PFSK-1 (cell line): ENCODE data around the gene MEGF6.

ENCODE experiments used
- FOXP2 ChIP-seq: optimal IDR thresholded peaks from 2 replicates; pipeline ENCODE3; 2011; ENCODE audit warnings: borderline replicate concordance, control low read depth, inconsistent platforms; ENCODE audit not compliant: insufficient read depth; ENCODE audit errors: extremely low read length, extremely low read depth
- POLR2AphosphoS5 ChIP-seq: IDR thresholded peaks from 2 replicates; pipeline ENCODE4 v1.6.1; 2012; ENCODE audit warnings: low read depth, mild to moderate bottlenecking, control low read depth, low read length, moderate library complexity
- SIN3A ChIP-seq: IDR thresholded peaks from 2 replicates; pipeline ENCODE4 v1.6.1; 2012; ENCODE audit warnings: mild to moderate bottlenecking, low read length, moderate library complexity, borderline replicate concordance; ENCODE audit not compliant: insufficient read depth
- TAF1 ChIP-seq: IDR thresholded peaks from 2 replicates; pipeline ENCODE4 v1.6.1; 2012; ENCODE audit warnings: low read length, control low read depth, borderline replicate concordance; ENCODE audit not compliant: insufficient read depth
- TF ChIP-seq, protein P1 (sequence below), 2 experiments: IDR thresholded peaks; 2 replicates each; pipeline versions ENCODE4 v1.6.1 to v1.8.0; 2011 to 2012; ENCODE audit warnings: low read depth in 2 of 2, low read length in 2 of 2, control low read depth in 1 of 2, inconsistent platforms in 1 of 2, mild to moderate bottlenecking in 1 of 2, moderate library complexity in 1 of 2; ENCODE audit not compliant: insufficient read depth in 1 of 2

MEGF6 gene

DNA sequence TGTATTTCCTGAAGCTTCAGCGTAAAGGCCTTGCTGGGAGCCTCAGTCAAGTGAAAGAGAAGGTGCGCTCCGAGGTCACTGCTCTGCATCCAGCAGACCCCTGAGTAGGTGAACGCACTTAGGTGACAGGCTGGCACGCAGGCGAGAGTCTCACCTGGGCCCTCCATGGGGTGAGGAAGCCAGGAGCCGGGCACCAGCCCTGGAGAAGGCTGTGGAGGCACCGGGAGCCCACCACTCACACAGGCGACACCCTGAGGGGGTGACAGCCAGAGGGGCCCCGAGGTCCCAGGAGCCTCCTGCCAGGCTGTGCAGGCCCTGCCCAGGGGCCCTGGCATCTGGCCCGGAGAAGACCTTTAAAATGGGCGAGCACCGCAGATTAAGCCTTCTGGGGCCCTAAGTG is 89.2 kb downstream of the MEGF6 start:
- TF ChIP-seq, protein P1, sequence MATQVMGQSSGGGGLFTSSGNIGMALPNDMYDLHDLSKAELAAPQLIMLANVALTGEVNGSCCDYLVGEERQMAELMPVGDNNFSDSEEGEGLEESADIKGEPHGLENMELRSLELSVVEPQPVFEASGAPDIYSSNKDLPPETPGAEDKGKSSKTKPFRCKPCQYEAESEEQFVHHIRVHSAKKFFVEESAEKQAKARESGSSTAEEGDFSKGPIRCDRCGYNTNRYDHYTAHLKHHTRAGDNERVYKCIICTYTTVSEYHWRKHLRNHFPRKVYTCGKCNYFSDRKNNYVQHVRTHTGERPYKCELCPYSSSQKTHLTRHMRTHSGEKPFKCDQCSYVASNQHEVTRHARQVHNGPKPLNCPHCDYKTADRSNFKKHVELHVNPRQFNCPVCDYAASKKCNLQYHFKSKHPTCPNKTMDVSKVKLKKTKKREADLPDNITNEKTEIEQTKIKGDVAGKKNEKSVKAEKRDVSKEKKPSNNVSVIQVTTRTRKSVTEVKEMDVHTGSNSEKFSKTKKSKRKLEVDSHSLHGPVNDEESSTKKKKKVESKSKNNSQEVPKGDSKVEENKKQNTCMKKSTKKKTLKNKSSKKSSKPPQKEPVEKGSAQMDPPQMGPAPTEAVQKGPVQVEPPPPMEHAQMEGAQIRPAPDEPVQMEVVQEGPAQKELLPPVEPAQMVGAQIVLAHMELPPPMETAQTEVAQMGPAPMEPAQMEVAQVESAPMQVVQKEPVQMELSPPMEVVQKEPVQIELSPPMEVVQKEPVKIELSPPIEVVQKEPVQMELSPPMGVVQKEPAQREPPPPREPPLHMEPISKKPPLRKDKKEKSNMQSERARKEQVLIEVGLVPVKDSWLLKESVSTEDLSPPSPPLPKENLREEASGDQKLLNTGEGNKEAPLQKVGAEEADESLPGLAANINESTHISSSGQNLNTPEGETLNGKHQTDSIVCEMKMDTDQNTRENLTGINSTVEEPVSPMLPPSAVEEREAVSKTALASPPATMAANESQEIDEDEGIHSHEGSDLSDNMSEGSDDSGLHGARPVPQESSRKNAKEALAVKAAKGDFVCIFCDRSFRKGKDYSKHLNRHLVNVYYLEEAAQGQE (IDR thresholded peaks at IDR 0.05; ENCODE audit: insufficient read depth in 1 of 2, low read depth in 2 of 2, low read length in 2 of 2), result no peak
- TF ChIP-seq FOXP2 (no peak), TAF1 (no peak), POLR2AphosphoS5 (no peak), SIN3A (no peak)

DNA sequence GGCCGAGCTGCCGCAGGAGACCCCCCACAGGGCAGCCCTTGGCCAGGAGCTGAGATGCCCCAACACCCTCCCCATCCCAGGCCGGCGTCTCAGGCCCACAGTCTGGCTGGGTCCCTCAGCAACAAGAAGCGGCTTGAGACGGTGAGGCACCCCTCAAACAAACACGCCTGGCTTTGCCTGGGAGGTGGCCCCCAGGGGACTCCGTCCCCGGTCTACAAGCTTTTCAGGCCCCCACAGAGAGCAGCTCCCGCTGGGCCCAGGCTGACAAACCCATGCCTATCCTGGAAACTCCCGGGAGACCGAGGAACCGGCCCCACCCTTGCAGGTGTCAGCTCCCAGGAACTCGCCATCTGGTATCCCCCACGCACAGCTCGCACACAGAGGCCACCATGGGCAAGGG is 89.9 kb downstream of the MEGF6 start:
- TF ChIP-seq FOXP2, result no peak
- no peak for TF ChIP-seq TAF1
- no peak for TF ChIP-seq POLR2AphosphoS5
- TF ChIP-seq, protein P1 (IDR thresholded peaks at IDR 0.05; ENCODE audit: insufficient read depth in 1 of 2, low read depth in 2 of 2, low read length in 2 of 2), result no peak
- no peak for TF ChIP-seq SIN3A

DNA sequence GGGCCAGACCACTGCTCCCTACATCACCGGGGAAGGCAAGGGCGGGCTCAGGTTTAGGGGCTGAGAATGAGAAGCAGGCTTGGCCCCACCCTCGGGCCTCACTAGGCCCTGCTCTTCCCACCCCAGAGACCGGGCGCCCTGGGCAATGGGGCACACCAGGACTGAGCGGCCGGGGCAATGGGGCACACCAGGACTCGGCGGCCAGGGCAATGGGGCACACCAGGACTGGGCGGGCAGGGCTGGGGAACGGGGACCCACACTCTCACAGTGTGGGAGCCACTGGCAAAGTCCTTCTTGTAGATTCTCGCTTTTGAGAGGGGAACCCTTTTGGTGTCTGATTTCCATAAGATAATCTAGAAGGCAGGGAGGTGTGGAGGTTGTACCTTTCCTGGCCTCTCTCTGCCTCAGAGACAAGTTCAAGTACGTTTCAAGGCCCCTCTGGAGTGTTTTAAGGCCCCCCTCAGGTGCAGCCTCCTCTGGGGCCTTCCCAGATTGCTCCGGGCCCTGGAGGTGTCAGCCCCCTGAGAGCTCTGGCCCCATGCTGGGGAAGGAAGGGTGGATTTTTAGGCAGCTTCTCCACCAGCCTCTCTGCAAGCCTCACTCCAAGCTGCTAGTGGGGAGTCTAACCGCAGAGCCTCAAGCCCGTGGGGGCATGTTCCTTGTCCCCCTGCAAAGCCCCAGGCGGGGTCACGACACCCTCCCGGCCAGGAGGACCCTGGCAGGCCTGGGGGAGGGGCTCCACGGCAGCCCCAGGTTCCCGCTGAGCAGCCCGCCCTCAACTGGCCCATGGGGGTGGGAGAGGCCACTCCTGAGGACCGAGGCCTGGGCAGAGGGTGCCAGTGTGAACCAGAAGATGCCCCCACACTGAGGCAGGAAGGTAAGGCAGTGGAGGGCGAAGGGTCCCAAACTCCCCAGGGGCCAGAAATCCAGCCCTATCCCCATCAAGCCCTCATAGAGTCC is 90.6 kb downstream of the MEGF6 start:
- TF ChIP-seq TAF1, result no peak
- TF ChIP-seq FOXP2, result no peak
- TF ChIP-seq, protein P1 (IDR thresholded peaks at IDR 0.05; ENCODE audit: insufficient read depth in 1 of 2, low read depth in 2 of 2, low read length in 2 of 2), result no peak
- TF ChIP-seq SIN3A, result no peak
- TF ChIP-seq POLR2AphosphoS5, result no peak

DNA sequence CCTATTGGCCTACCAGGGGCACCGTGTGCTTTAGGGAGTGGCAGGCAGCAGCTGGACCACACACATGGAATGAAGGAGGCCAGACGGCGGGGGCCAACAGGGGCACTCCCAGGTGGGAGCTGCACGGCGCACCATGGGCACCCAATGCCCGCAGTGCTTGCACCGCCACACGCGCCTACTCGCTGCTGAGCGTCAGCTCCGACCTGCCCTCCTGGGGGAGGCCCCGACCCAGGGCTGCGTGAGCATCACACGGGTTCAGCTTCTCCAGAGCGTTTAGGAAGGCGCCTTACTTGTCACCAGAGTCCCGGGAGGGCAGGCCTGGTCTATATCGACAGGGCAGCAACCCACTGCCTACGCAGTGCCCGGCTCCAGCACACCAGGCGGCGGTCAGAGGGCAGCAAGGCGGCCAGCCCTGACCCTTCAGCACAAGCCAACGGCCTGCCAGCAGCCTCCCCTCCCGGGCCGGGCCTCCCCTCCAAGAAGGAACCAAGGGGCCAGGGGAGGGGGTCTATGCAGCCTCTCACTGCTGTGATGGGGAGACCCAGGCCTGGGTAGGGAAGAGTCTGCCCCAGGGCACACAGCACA is 91.9 kb downstream of the MEGF6 start:
- TF ChIP-seq, protein P1 (IDR thresholded peaks at IDR 0.05; ENCODE audit: insufficient read depth in 1 of 2, low read depth in 2 of 2, low read length in 2 of 2), result no peak
- no peak for TF ChIP-seq TAF1

DNA sequence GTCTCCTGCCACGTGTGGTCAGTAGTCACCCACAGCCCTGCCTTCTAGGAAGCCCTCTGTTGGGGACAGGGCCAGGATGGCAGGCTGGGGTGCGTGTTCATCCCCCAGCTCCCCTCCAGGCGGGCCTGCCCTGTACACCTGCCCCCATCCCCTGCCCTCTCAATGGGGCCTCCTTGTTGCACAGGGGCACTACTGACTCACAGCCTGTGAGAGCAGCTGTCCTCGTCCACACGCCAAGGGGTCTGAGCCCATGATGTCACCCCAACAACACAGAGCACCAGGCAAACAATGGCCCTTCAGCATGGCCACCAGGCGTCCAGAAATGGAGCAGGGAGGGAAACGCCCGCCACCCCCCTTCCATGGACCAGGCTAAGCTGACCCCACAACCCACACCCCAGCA is 92.6 kb downstream of the MEGF6 start:
- TF ChIP-seq SIN3A, result no peak
- TF ChIP-seq, protein P1 (IDR thresholded peaks at IDR 0.05; ENCODE audit: insufficient read depth in 1 of 2, low read depth in 2 of 2, low read length in 2 of 2), result no peak
- no peak for TF ChIP-seq TAF1
- TF ChIP-seq FOXP2, result no peak
- TF ChIP-seq POLR2AphosphoS5, result no peak
